Gastroesophageal sphincter (tissue), 3 donors: ENCODE data around the gene RFX4.

ENCODE experiments used
- EP300 ChIP-seq: sonication (generic); formaldehyde crosslinking; IDR thresholded peaks from one replicate; pipeline ENCODE4 v1.6.1; 2017; ENCODE audit warnings: antibody characterized with exemption, mild to moderate bottlenecking
- POLR2A ChIP-seq, 2 donors: fragments of 450-650 bp; IDR thresholded peaks; one replicate each; pipeline ENCODE4 v1.6.1; 2017; ENCODE audit warnings: antibody characterized with exemption in 2 of 2, mild to moderate bottlenecking in 2 of 2, moderate library complexity in 1 of 2
- TF ChIP-seq, protein P1 (sequence below), 4 experiments: fragments of 200-600 bp in 2 of 4; fragments of 450-650 bp in 2 of 4; sonication (generic) in 1 of 4; IDR thresholded peaks; one replicate each; pipeline ENCODE4 v1.5.1; 2017 to 2019; ENCODE audit warnings: antibody characterized with exemption in 4 of 4, mild to moderate bottlenecking in 2 of 4, moderate library complexity in 2 of 4

- TF ChIP-seq EP300 (no peak), POLR2A (IDR thresholded peaks at IDR 0.05) (no peak)
- TF ChIP-seq, protein P1, sequence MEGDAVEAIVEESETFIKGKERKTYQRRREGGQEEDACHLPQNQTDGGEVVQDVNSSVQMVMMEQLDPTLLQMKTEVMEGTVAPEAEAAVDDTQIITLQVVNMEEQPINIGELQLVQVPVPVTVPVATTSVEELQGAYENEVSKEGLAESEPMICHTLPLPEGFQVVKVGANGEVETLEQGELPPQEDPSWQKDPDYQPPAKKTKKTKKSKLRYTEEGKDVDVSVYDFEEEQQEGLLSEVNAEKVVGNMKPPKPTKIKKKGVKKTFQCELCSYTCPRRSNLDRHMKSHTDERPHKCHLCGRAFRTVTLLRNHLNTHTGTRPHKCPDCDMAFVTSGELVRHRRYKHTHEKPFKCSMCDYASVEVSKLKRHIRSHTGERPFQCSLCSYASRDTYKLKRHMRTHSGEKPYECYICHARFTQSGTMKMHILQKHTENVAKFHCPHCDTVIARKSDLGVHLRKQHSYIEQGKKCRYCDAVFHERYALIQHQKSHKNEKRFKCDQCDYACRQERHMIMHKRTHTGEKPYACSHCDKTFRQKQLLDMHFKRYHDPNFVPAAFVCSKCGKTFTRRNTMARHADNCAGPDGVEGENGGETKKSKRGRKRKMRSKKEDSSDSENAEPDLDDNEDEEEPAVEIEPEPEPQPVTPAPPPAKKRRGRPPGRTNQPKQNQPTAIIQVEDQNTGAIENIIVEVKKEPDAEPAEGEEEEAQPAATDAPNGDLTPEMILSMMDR (IDR thresholded peaks at IDR 0.05), result no peak
Measured at GRCh38 chr12:106724934-106725333, 142.1 kb downstream of the RFX4 start.
